Loucy (cell line): ENCODE measurements around the gene TBX5.

ENCODE experiments used
- H2AFZ ChIP-seq: fragments of 200-600 bp; sonication (generic); 2 replicates; pipeline ENCODE4 v1.6.0; 2016; ENCODE audit warnings: antibody characterized with exemption, mild to moderate bottlenecking, low read length, moderate library complexity
- H3F3A ChIP-seq: fragments of 200-600 bp; 2 replicates; pipeline ENCODE4 v1.6.0; 2016; ENCODE audit warnings: antibody characterized with exemption, low read depth, mild to moderate bottlenecking
- H3K27me3 ChIP-seq: fragments of 200-600 bp; sonication (generic); 2 replicates; pipeline ENCODE4 v1.6.1; 2014; ENCODE audit warnings: low read length, mild to moderate bottlenecking; ENCODE audit not compliant: insufficient read depth, poor library complexity, severe bottlenecking
- H3K36me3 ChIP-seq: fragments of 200-600 bp; sonication (generic); 2 replicates; pipeline ENCODE4 v1.6.1; 2016; ENCODE audit warnings: low read length; ENCODE audit not compliant: insufficient read depth
- H3K4me1 ChIP-seq: fragments of 200-600 bp; sonication (generic); 2 replicates; pipeline ENCODE4 v1.5.1; 2014; ENCODE audit warnings: low read length, mild to moderate bottlenecking; ENCODE audit not compliant: insufficient read depth, poor library complexity, severe bottlenecking
- H3K4me2 ChIP-seq: fragments of 200-600 bp; sonication (generic); 2 replicates; pipeline ENCODE4 v1.6.0; 2014; ENCODE audit warnings: antibody characterized with exemption, low read length, low read depth, mild to moderate bottlenecking; ENCODE audit not compliant: poor library complexity, severe bottlenecking
- H3K4me3 ChIP-seq: fragments of 200-600 bp; sonication (generic); 2 replicates; pipeline ENCODE4 v1.5.1; 2014; ENCODE audit warnings: low read length, mild to moderate bottlenecking, mixed read lengths; ENCODE audit not compliant: poor library complexity, severe bottlenecking
- H3K79me2 ChIP-seq: fragments of 200-600 bp; sonication (generic); 2 replicates; pipeline ENCODE4 v1.6.1; 2014; ENCODE audit warnings: low read length; ENCODE audit not compliant: insufficient read depth
- H3K9ac ChIP-seq: fragments of 200-600 bp; sonication (generic); 2 replicates; pipeline ENCODE4 v1.6.0; 2014; ENCODE audit warnings: mild to moderate bottlenecking, low read depth, low read length, moderate library complexity; ENCODE audit not compliant: poor library complexity, severe bottlenecking
- H3K9me2 ChIP-seq: fragments of 200-600 bp; sonication (generic); replicated peaks from 2 replicates; pipeline ENCODE4 v1.6.1; 2016; ENCODE audit warnings: low read depth, low read length, mixed read lengths
- H3K9me3 ChIP-seq: fragments of 200-600 bp; sonication (generic); 2 replicates; pipeline ENCODE4 v1.6.1; 2014; ENCODE audit warnings: mild to moderate bottlenecking, antibody characterized with exemption, low read length, low read depth; ENCODE audit not compliant: insufficient read depth
- H4K20me1 ChIP-seq: fragments of 200-600 bp; sonication (generic); 2 replicates; pipeline ENCODE4 v1.6.0; 2014; ENCODE audit warnings: antibody characterized with exemption, low read length, mild to moderate bottlenecking; ENCODE audit not compliant: insufficient read depth, poor library complexity, severe bottlenecking
- CTCF ChIP-seq: fragments of 200-600 bp; sonication (generic); conservative IDR thresholded peaks from 2 replicates; pipeline ENCODE4 v1.5.1; 2014; ENCODE audit warnings: mild to moderate bottlenecking, antibody characterized with exemption, low read length
- EZH2phosphoT487 ChIP-seq: fragments of 200-600 bp; IDR thresholded peaks from 2 replicates; pipeline ENCODE4 v1.6.1; 2018; ENCODE audit warnings: antibody characterized with exemption, mild to moderate bottlenecking, moderate library complexity, borderline replicate concordance

The TBX5 gene

GRCh38 chr12:114405519-114406271 is at the start of gene TBX5:
TBX5 (minus strand) TSS chr12:114406144; CDS start chr12:114403898, 2,246 bp downstream.
- Histone ChIP-seq H3K9me3 (no peaks in the 10 kb centered on the region; the same call in 1 of the 2 replicates), H4K20me1 (no peaks in the 10 kb centered on the region), H3K79me2 (no peaks in the 10 kb centered on the region), H3K36me3 (no peaks in the 10 kb centered on the region), H3K27me3 (no peaks in the 10 kb centered on the region), H3K9me2 (no peaks in the 10 kb centered on the region), H2AFZ (no peak within 1 kb of the TSS), H3K4me1 (no peaks in the 10 kb centered on the region), H3F3A (no peaks in the 10 kb centered on the region), H3K4me2 (no peak within 1 kb of the TSS), H3K9ac (no peak within 1 kb of the TSS), H3K4me3 (no peak within 1 kb of the TSS)
- TF ChIP-seq CTCF (no peak), EZH2phosphoT487 (no peak)

- H3K27me3 ChIP-seq: no peaks in the 10 kb centered on the region
Measured at GRCh38 chr12:114451657-114452056, 45.7 kb upstream of the TBX5 start.

GRCh38 chr12:114450515-114451300 is 44.8 kb upstream of the TBX5 start:
- Histone ChIP-seq H2AFZ (no peak overlapping the region), H3K79me2 (no peaks in the 10 kb centered on the region), H3K9me2 (no peaks in the 10 kb centered on the region), H3K36me3 (no peaks in the 10 kb centered on the region), H3F3A (no peaks in the 10 kb centered on the region), H3K4me3 (no peak overlapping the region), H3K9ac (no peak overlapping the region), H3K4me2 (no peak overlapping the region), H3K27me3 (no peaks in the 10 kb centered on the region), H3K9me3 (no peaks in the 10 kb centered on the region), H3K4me1 (no peaks in the 10 kb centered on the region), H4K20me1 (no peaks in the 10 kb centered on the region)
- TF ChIP-seq EZH2phosphoT487 (no peak), CTCF (no peak)

More at GRCh38 chr12:114451657-114452056, 45.7 kb upstream of the TBX5 start:
- Histone ChIP-seq H3K9me2 (no peaks in the 10 kb centered on the region), H3F3A (no peaks in the 10 kb centered on the region), H4K20me1 (no peaks in the 10 kb centered on the region), H3K4me2 (no peak overlapping the region), H3K4me1 (no peaks in the 10 kb centered on the region), H3K79me2 (no peaks in the 10 kb centered on the region), H2AFZ (no peak overlapping the region), H3K36me3 (no peaks in the 10 kb centered on the region), H3K9ac (no peak overlapping the region), H3K4me3 (no peak overlapping the region), H3K9me3 (no peaks in the 10 kb centered on the region)
- no peak for TF ChIP-seq EZH2phosphoT487
- TF ChIP-seq CTCF: no peak
